Measurements from ENCODE around the gene GAL3ST3.

GRCh38 chr11:66036334-66036710 is 12.6 kb downstream of the GAL3ST3 start:
- TF ChIP-seq CTCF (IDR thresholded peaks at IDR 0.05) (no peak), POLR2A (IDR thresholded peaks at IDR 0.05) (no peak)

Data from uterus (tissue), 2 donors.